Thyroid gland (tissue), 4 donors: ENCODE measurements around the gene PXT1.

Experiments
- CTCF ChIP-seq, 6 experiments: fragments of 200-600 bp in 3 of 6; fragments of 450-650 bp in 3 of 6; sonication (generic) in 3 of 6; IDR thresholded peaks; one replicate each; pipeline ENCODE4 v1.5.1; 2016 to 2019; ENCODE audit warnings: antibody characterized with exemption in 6 of 6, mild to moderate bottlenecking in 2 of 6, inconsistent platforms in 1 of 6, moderate library complexity in 1 of 6
- POLR2A ChIP-seq, 2 donors: fragments of 450-650 bp; IDR thresholded peaks; one replicate each; pipeline ENCODE4 v1.6.1; 2017; ENCODE audit warnings: antibody characterized with exemption in 2 of 2, mild to moderate bottlenecking in 2 of 2, moderate library complexity in 1 of 2

GRCh38 chr6:36355819-36356218 lies 86.8 kb downstream of the PXT1 start:
- TF ChIP-seq CTCF (IDR thresholded peaks at IDR 0.05), result no peak
- no peak for TF ChIP-seq POLR2A (IDR thresholded peaks at IDR 0.05)
